Measurements from ENCODE around the gene BEAN1.

BEAN1 gene

GRCh38 chr16:66416939-66417700 is 10.0 kb upstream of the BEAN1 start:
- H3K27ac ChIP-seq, result no peak overlapping the region
- TF ChIP-seq CTCF (conservative IDR thresholded peaks at IDR 0.05), result no peak

GRCh38 chr16:66418165-66418962 is 8.7 kb upstream of the BEAN1 start:
- TF ChIP-seq CTCF (conservative IDR thresholded peaks at IDR 0.05), result no peak
- H3K27ac ChIP-seq, result no peak overlapping the region

GRCh38 chr16:66419527-66419926 is 7.6 kb upstream of the BEAN1 start:
- no peak for TF ChIP-seq CTCF (conservative IDR thresholded peaks at IDR 0.05)
- no peak overlapping the region for H3K27ac ChIP-seq

GRCh38 chr16:66420396-66420795 is 6.7 kb upstream of the BEAN1 start:
- no peak overlapping the region for H3K27ac ChIP-seq
- no peak for TF ChIP-seq CTCF (conservative IDR thresholded peaks at IDR 0.05)

GRCh38 chr16:66421891-66422290 is 5.2 kb upstream of the BEAN1 start:
- TF ChIP-seq CTCF (conservative IDR thresholded peaks at IDR 0.05), result no peak
- H3K27ac ChIP-seq, result no peak overlapping the region

- no peak overlapping the region for H3K27ac ChIP-seq
- no peak for TF ChIP-seq CTCF (conservative IDR thresholded peaks at IDR 0.05)
Observed at GRCh38 chr16:66422366-66422765, 4.7 kb upstream of the BEAN1 start.

- no peak for TF ChIP-seq CTCF (conservative IDR thresholded peaks at IDR 0.05)
- H3K27ac ChIP-seq, result no peak overlapping the region
Observed at GRCh38 chr16:66423177-66423576, 3.9 kb upstream of the BEAN1 start.
